Ishikawa (cell line): ENCODE data around the gene CLIC3.

Experiments
- CEBPB ChIP-seq: IDR thresholded peaks from 2 replicates; pipeline ENCODE4 v1.6.1; 2012
- CREB1 ChIP-seq: IDR thresholded peaks from 2 replicates; pipeline ENCODE4 v1.6.1; 2012; ENCODE audit warnings: low read depth
- EGR1 ChIP-seq: IDR thresholded peaks from 2 replicates; pipeline ENCODE4 v1.6.1; 2012
- EP300 ChIP-seq: IDR thresholded peaks from 2 replicates; pipeline ENCODE4 v1.6.1; 2012; ENCODE audit warnings: borderline replicate concordance
- FOXM1 ChIP-seq: IDR thresholded peaks from 2 replicates; pipeline ENCODE4 v1.6.1; 2012; ENCODE audit warnings: low read depth, borderline replicate concordance
- NFIC ChIP-seq: IDR thresholded peaks from 2 replicates; pipeline ENCODE4 v1.6.1; 2012
- RAD21 ChIP-seq: IDR thresholded peaks from 2 replicates; pipeline ENCODE4 v1.6.1; 2012; ENCODE audit warnings: low read depth
- TAF1 ChIP-seq: IDR thresholded peaks from 2 replicates; pipeline ENCODE4 v1.6.1; 2012; ENCODE audit warnings: low read depth, mild to moderate bottlenecking
- TCF12 ChIP-seq: IDR thresholded peaks from 2 replicates; pipeline ENCODE4 v1.6.1; 2012; ENCODE audit warnings: low read depth
- TEAD4 ChIP-seq: IDR thresholded peaks from 2 replicates; pipeline ENCODE4 v1.6.1; 2012
- YY1 ChIP-seq: IDR thresholded peaks from 2 replicates; pipeline ENCODE4 v1.6.1; 2012; ENCODE audit warnings: low read depth
- ZBTB7A ChIP-seq: IDR thresholded peaks from 2 replicates; pipeline ENCODE4 v1.6.1; 2012; ENCODE audit warnings: low read depth
- TF ChIP-seq, protein P1 (sequence below): IDR thresholded peaks from 2 replicates; pipeline ENCODE4 v1.6.1; 2012
- TF ChIP-seq, protein P2 (sequence below): IDR thresholded peaks from 2 replicates; pipeline ENCODE4 v1.6.1; 2012; ENCODE audit warnings: low read depth, mild to moderate bottlenecking
- TF ChIP-seq, protein P3 (sequence below): IDR thresholded peaks from 2 replicates; pipeline ENCODE4 v1.6.1; 2012

Gene CLIC3

DNA sequence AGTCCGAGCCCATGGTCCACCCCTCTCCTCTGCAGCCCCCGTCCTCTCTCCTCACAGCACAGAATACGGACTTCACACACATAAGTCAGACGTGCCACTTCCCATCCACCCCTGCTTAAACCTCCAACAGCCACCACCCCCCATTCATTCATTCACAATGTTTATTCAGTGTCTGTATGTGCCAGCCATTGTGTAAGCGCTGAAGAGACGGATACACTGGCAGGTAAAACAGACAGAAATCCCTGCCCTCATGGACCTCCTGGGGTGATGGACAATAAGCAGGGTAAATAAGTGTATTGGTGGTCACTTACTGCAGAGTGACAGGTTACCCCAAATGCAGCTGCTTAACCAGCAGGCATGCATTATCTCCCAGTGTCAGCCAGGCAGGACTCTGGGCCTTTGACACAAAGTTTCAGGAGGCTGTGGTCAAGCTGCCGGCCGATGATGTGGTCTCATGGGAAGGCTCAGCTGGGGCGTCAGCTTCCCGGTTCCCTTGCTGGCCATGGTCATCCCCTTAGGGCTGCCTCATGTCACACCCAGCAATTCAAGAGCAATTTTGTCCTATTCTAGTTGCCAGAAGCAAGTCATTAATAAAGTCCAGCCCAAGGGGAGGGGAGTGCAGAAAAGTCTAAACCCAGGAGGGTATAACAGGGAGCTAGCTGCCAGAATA, 6.0 kb downstream of the CLIC3 start:
- TF ChIP-seq NFIC (peak; percentile 46; the same call in 1 of the 2 replicates), TAF1 (no peak), TCF12 (peak; percentile 34; the same call in 1 of the 2 replicates)
- TF ChIP-seq, protein P1, sequence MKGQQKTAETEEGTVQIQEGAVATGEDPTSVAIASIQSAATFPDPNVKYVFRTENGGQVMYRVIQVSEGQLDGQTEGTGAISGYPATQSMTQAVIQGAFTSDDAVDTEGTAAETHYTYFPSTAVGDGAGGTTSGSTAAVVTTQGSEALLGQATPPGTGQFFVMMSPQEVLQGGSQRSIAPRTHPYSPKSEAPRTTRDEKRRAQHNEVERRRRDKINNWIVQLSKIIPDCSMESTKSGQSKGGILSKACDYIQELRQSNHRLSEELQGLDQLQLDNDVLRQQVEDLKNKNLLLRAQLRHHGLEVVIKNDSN: peak; percentile 9; the same call in 1 of the 2 replicates

DNA sequence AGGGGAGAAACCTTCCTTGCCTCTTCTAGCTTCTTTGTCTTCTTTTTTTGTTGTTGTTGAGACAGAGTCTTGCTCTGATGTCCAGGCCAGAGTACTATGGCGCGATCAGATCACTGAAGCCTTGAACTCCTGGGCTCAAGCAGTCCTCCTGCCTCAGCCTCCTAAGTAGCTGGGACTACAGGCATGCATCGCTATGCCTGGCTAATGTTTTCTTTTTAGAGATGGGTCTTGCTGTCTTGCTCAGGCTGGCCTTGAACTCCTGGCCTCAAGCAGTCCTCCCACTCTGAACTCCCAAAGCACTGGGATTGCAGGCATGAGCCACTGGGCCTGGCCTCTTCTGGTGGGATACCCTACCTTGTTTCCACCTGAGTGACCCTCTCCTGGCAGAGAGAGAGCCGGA, 7.5 kb downstream of the CLIC3 start:
- TF ChIP-seq YY1 (no peak), TEAD4 (no peak), CEBPB (no peak), EGR1 (no peak)
- TF ChIP-seq, protein P2, sequence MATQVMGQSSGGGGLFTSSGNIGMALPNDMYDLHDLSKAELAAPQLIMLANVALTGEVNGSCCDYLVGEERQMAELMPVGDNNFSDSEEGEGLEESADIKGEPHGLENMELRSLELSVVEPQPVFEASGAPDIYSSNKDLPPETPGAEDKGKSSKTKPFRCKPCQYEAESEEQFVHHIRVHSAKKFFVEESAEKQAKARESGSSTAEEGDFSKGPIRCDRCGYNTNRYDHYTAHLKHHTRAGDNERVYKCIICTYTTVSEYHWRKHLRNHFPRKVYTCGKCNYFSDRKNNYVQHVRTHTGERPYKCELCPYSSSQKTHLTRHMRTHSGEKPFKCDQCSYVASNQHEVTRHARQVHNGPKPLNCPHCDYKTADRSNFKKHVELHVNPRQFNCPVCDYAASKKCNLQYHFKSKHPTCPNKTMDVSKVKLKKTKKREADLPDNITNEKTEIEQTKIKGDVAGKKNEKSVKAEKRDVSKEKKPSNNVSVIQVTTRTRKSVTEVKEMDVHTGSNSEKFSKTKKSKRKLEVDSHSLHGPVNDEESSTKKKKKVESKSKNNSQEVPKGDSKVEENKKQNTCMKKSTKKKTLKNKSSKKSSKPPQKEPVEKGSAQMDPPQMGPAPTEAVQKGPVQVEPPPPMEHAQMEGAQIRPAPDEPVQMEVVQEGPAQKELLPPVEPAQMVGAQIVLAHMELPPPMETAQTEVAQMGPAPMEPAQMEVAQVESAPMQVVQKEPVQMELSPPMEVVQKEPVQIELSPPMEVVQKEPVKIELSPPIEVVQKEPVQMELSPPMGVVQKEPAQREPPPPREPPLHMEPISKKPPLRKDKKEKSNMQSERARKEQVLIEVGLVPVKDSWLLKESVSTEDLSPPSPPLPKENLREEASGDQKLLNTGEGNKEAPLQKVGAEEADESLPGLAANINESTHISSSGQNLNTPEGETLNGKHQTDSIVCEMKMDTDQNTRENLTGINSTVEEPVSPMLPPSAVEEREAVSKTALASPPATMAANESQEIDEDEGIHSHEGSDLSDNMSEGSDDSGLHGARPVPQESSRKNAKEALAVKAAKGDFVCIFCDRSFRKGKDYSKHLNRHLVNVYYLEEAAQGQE: no peak
- TF ChIP-seq, protein P1: no peak
- TF ChIP-seq, protein P3, sequence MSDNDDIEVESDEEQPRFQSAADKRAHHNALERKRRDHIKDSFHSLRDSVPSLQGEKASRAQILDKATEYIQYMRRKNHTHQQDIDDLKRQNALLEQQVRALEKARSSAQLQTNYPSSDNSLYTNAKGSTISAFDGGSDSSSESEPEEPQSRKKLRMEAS: no peak

DNA sequence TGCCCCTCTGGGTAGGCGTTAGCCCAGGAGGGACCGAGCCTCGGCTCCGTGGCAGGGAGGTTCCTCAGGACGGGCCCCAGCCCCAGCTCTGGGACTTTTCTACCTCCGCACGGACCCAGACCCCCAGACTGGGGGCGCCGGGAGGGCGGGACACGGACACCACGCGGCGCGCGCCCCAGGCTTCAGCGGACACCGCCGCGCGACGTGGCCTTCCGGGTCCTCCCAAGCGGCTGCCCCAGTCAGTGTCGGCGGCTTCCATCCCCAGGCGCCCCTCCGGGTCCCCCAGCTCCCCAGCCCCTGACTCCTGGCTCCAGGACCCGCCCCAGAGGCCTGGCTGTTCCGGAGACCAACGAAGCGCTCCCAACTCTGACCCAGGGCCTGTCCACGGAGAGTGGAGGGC, 10.5 kb downstream of the CLIC3 start:
- TF ChIP-seq, protein P2: no peak
- no peak for TF ChIP-seq TAF1
- no peak for TF ChIP-seq EGR1
- TF ChIP-seq, protein P3: no peak

DNA sequence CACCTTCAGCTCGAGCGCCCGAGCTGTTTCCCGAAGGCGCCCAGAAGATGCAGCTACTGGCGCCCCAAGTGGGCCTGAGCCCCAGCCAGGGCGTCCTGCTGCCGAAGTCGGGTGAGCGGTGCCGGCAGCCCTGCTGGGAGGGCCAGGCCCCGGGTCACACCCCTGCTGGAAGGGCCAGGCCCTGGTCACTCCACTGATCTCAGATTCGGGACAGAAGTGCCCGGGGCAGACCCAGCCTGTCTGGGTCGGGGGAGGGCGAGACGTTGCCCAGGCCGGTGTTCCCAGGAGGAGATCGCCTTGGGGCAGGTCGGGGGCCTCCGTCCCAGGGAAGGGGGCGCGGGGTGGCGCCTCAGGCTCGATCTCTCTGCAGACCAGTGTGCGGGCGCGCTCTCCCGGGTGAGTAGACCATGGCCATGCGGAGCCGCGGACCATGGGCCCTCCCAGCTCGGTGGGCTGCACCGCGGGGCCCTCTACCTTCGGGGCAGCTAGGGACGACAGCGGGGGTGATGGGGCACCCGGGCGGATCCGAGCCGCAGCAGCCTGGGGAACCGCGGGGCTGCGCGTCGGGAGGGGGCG, 11.3 kb downstream of the CLIC3 start:
- no peak for TF ChIP-seq TAF1
- TF ChIP-seq EGR1: no peak
- no peak for TF ChIP-seq CEBPB
- TF ChIP-seq, protein P3: no peak
- TF ChIP-seq, protein P1: no peak
- no peak for TF ChIP-seq YY1
- TF ChIP-seq FOXM1: no peak
- TF ChIP-seq EP300: no peak
- no peak for TF ChIP-seq TEAD4
- TF ChIP-seq TCF12: no peak
- no peak for TF ChIP-seq RAD21
- no peak for TF ChIP-seq ZBTB7A
- TF ChIP-seq, protein P2: no peak
- no peak for TF ChIP-seq CREB1
- no peak for TF ChIP-seq NFIC
